Stimulated activated CD8-positive, alpha-beta memory T cell treated with anti-CD3 and anti-CD28 coated beads, Interleukin-12 subunit alpha, Interleukin-12 subunit beta, amount 100 ng/mL, for 1 hour (primary cell): ENCODE measurements around the gene RASEF.
"Not testable (repeated sequence)": the region's sequence is repeated elsewhere in the genome, so short reads cannot be mapped to it uniquely, and the experiment has no call there.

Experiments
- DNase-seq: peaks from one replicate; pipeline ENCODE4 v3.0.0-alpha.2; 2020; ENCODE audit warnings: low read depth

Gene RASEF

GRCh38 chr9:83062651-83063527, at the start of gene RASEF:
Gene RASEF, minus strand, starts transcription at chr9:83063142. Its CDS starts 275 bp downstream, at chr9:83062867.
- DNase-seq = no peak

- DNase-seq = no peak
Measured at GRCh38 chr9:83111169-83111568, 48.2 kb upstream of the RASEF start.

- DNase-seq = no peak
Measured at GRCh38 chr9:83109296-83109695, 46.4 kb upstream of the RASEF start.

GRCh38 chr9:83108208-83108607, 45.3 kb upstream of the RASEF start:
- no peak for DNase-seq

GRCh38 chr9:83106772-83107171, 43.8 kb upstream of the RASEF start:
- no peak for DNase-seq

- DNase-seq = no peak
Measured at GRCh38 chr9:83106263-83106662, 43.3 kb upstream of the RASEF start.

GRCh38 chr9:83097633-83098032, 34.7 kb upstream of the RASEF start:
- no peak for DNase-seq

- DNase-seq = not testable (repeated sequence)
Measured at GRCh38 chr9:83093311-83093710, 30.4 kb upstream of the RASEF start.

- no peak for DNase-seq
Measured at GRCh38 chr9:83081846-83082245, 18.9 kb upstream of the RASEF start.

GRCh38 chr9:83081010-83081409, 18.1 kb upstream of the RASEF start:
- no peak for DNase-seq

GRCh38 chr9:83075932-83076331, 13.0 kb upstream of the RASEF start:
- DNase-seq = not testable (repeated sequence)

GRCh38 chr9:83072498-83072897, 9.6 kb upstream of the RASEF start:
- not testable (repeated sequence) for DNase-seq

GRCh38 chr9:83071626-83072025, 8.7 kb upstream of the RASEF start:
- DNase-seq = no peak

GRCh38 chr9:83070261-83070660, 7.3 kb upstream of the RASEF start:
- no peak for DNase-seq

GRCh38 chr9:83069651-83070050, 6.7 kb upstream of the RASEF start:
- no peak for DNase-seq

GRCh38 chr9:83068414-83068813, 5.5 kb upstream of the RASEF start:
- DNase-seq = no peak

- DNase-seq = no peak
Measured at GRCh38 chr9:83067579-83067978, 4.6 kb upstream of the RASEF start.

GRCh38 chr9:83066771-83067170, 3.8 kb upstream of the RASEF start:
- DNase-seq = no peak

- DNase-seq = no peak
Measured at GRCh38 chr9:83065233-83065632, 2.3 kb upstream of the RASEF start.

- DNase-seq = no peak
Measured at GRCh38 chr9:83061990-83062650, 822 bp downstream of the RASEF start.

- no peak for DNase-seq
Measured at GRCh38 chr9:83061036-83061435, 1.9 kb downstream of the RASEF start.

GRCh38 chr9:83060556-83060955, 2.4 kb downstream of the RASEF start:
- no peak for DNase-seq

- DNase-seq = no peak
Measured at GRCh38 chr9:83059417-83059816, 3.5 kb downstream of the RASEF start.
